Spleen (tissue), 11 donors: ENCODE data around the gene ZNF691. TPM values are rescaled to one million over a fixed set of nuclear protein-coding genes. Genes with fewer than 3 reads are reported as not detected.
"Not testable (repeated sequence)": the region's sequence is repeated elsewhere in the genome, so short reads cannot be mapped to it uniquely, and the experiment has no call there.

Experiments used
- DNase-seq: peaks from one replicate; pipeline ENCODE4 v3.0.0-alpha.2; 2020
- H3K27ac ChIP-seq, 8 donors: fragments of 200-600 bp; sonication (generic) in 7 of 8; 1 replicate in 4 of 8; 2 replicates in 4 of 8; pipeline versions ENCODE4 v1.5.0 to v1.8.0; 2016 to 2021; ENCODE audit warnings: inconsistent platforms in 4 of 8, mild to moderate bottlenecking in 4 of 8, moderate library complexity in 1 of 8
- H3K27me3 ChIP-seq, 7 donors: fragments of 200-600 bp; sonication (generic) in 6 of 7; replicated peaks in 1 of 7; 1 replicate in 4 of 7; 2 replicates in 3 of 7; pipeline versions ENCODE4 v1.5.0 to v1.8.0; 2016 to 2021; ENCODE audit warnings: inconsistent platforms in 3 of 7, mild to moderate bottlenecking in 1 of 7
- H3K36me3 ChIP-seq, 6 donors: fragments of 200-600 bp; sonication (generic) in 5 of 6; 1 replicate in 4 of 6; 2 replicates in 2 of 6; pipeline versions ENCODE4 v1.5.0 to v1.8.0; 2016 to 2021; ENCODE audit warnings: inconsistent platforms in 2 of 6
- H3K4me1 ChIP-seq, 6 donors: fragments of 200-600 bp; sonication (generic) in 5 of 6; 1 replicate in 3 of 6; 2 replicates in 3 of 6; pipeline versions ENCODE4 v1.5.0 to v1.8.0; 2016 to 2021; ENCODE audit warnings: inconsistent platforms in 3 of 6
- H3K4me3 ChIP-seq, 8 donors: fragments of 200-600 bp; sonication (generic) in 7 of 8; 1 replicate in 4 of 8; 2 replicates in 4 of 8; pipeline versions ENCODE4 v1.5.0 to v1.8.0; 2016 to 2021; ENCODE audit warnings: inconsistent platforms in 4 of 8, mild to moderate bottlenecking in 4 of 8, moderate library complexity in 2 of 8
- H3K9me3 ChIP-seq, 8 donors: fragments of 200-600 bp; sonication (generic) in 7 of 8; 1 replicate in 4 of 8; 2 replicates in 4 of 8; pipeline versions ENCODE4 v1.5.0 to v1.8.0; 2016 to 2021; ENCODE audit warnings: inconsistent platforms in 4 of 8
- CTCF ChIP-seq, 11 experiments: fragments of 200-600 bp in 7 of 11; fragments of 450-650 bp in 4 of 11; sonication (generic) in 4 of 11; IDR thresholded peaks in 8 of 11; conservative IDR thresholded peaks in 3 of 11; 1 replicate in 7 of 11; 2 replicates in 4 of 11; pipeline versions ENCODE4 v1.4.0 to v1.8.0; 2016 to 2021; ENCODE audit warnings: antibody characterized with exemption in 11 of 11, inconsistent platforms in 4 of 11, mild to moderate bottlenecking in 1 of 11
- POLR2A ChIP-seq, 3 donors: fragments of 450-650 bp; IDR thresholded peaks; one replicate each; pipeline ENCODE4 v1.5.1; 2017; ENCODE audit warnings: antibody characterized with exemption in 3 of 3, mild to moderate bottlenecking in 1 of 3
- POLR2AphosphoS5 ChIP-seq, 3 donors: sonication (generic); formaldehyde crosslinking; IDR thresholded peaks; one replicate each; pipeline ENCODE4 v1.5.1; 2017; ENCODE audit warnings: antibody characterized with exemption in 3 of 3
- WGBS, 5 donors: extraction: QIAGEN DNeasy Blood & Tissue Kit in 3 of 5; methylation state at CpG; one replicate each; pipeline versions ENCODE4 v1.1.5 to v1.1.7; 2013 to 2018; 5-methylcytosine and 5-hydroxymethylcytosine counted together
- intact Hi-C: fragments of 100-400 bp; cut with DNase I; formaldehyde crosslinking; loops from one replicate; pipeline ENCODE4 v1.15.0; 2023; ENCODE audit warnings: low total_unique reads
- polyA plus RNA-seq, 3 donors: library from polyadenylated mRNA; stranded (reverse); fragments of 200-250 nt; gene quantifications; one replicate each; pipeline ENCODE4 v1.2.1, GENCODE V29; 2013
- total RNA-seq, 7 donors: library from RNA; depleted of rRNA in 3 of 7; stranded (reverse); fragments of >200 nt in 3 of 7; fragmentation: NEBNext Ultra II Directional in 4 of 7; extraction: Animal tissue kit (Norgen Biotek cat#: 25700) in 4 of 7; gene quantifications; one replicate each; pipeline versions ENCODE4 v1.1.0 to v1.2.1, GENCODE V29; 2016 to 2021
- donor health status: healthy with polysubstance abuse.
- donor health status: DM: no; HTN: no; CAD: no; lungs with moderate emphysema.
- donor health status: DM: no; HTN: no; CAD: no.
- donor health status: Bipolar disorder and iron deficiency.
- donor health status: healthy.
- donor health status: DM: no; HTN: no; CAD: no.
- donor health status: DM: yes; HTN: yes; CAD: no.

Gene ZNF691
- total and polyA plus RNA-seq, 10 donors: 9.6 to 18.3 (median 12.1) TPM

- no peak overlapping the region for H3K27ac ChIP-seq
- H3K36me3 ChIP-seq: no peaks in the 10 kb centered on the region
- 75 to 96% (median 81%) methylated on average over 4 of the region's 4 CpGs for WGBS, 5 donors
- H3K27me3 ChIP-seq: peaks cover 0 to 5% (median 0%) of the 10 kb centered on the region in 7 donors
- no peak for DNase-seq
- peaks cover 0 to 1% (median 0%) of the 10 kb centered on the region in 8 donors for H3K9me3 ChIP-seq
- no peak overlapping the region for H3K4me3 ChIP-seq
- H3K4me1 ChIP-seq: no peaks in the 10 kb centered on the region
- TF ChIP-seq POLR2A (IDR thresholded peaks at IDR 0.05) (no peak), CTCF (IDR thresholded peaks at IDR 0.05 in 8 of 11, conservative IDR thresholded peaks at IDR 0.05 in 3 of 11) (no peak), POLR2AphosphoS5 (IDR thresholded peaks at IDR 0.05) (no peak)
- intact Hi-C loops: no loop called here
Measured at GRCh38 chr1:42889264-42889663, 42.9 kb downstream of the ZNF691 start.

DNA sequence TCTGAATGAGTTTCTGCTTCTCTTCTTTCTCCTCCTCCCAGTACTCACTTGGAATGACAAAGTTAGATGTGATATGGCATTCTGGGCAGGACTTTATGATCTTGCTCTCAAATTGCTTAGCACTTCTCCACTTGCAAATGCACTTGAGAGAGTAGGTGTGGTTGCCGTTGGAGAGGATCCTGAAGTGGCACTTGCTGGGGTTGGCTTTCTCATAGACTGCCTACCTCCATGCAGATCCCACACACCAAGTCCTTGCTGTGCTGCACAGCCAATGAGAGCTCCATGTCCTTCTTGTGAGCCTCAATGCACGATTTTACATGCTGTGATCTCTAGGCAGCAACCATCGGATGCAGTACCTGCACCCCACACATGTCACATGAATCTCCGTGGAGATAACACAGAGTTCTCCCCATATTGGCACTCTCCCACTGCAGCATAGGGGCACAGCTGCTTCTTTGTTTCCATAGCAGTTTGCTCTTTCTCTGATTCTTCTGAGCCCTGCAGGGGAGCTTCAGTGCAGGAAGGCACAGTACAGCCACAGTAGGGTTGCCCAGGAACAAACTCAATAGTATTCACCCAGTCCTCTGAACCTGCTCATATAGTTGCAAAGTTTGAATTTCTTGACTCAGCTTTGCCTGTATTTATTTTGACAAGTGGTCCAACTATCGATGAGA is 45.2 kb downstream of the ZNF691 start:
- H3K4me1 ChIP-seq: no peaks in the 10 kb centered on the region
- no peak overlapping the region for H3K27ac ChIP-seq
- H3K9me3 ChIP-seq: peaks cover 0 to 7% (median 0%) of the 10 kb centered on the region in 8 donors
- no peak for TF ChIP-seq POLR2AphosphoS5 (IDR thresholded peaks at IDR 0.05)
- no peak for TF ChIP-seq CTCF (IDR thresholded peaks at IDR 0.05 in 8 of 11, conservative IDR thresholded peaks at IDR 0.05 in 3 of 11)
- TF ChIP-seq POLR2A (IDR thresholded peaks at IDR 0.05): no peak
- H3K27me3 ChIP-seq: peaks cover 0 to 3% (median 0%) of the 10 kb centered on the region in 7 donors
- 54 to 73% (median 67%) methylated on average over 5 of the region's 5 CpGs for WGBS, 5 donors
- H3K4me3 ChIP-seq: no peak overlapping the region
- intact Hi-C loops: no loop called here
- no peak for DNase-seq
- no peaks in the 10 kb centered on the region for H3K36me3 ChIP-seq

DNA sequence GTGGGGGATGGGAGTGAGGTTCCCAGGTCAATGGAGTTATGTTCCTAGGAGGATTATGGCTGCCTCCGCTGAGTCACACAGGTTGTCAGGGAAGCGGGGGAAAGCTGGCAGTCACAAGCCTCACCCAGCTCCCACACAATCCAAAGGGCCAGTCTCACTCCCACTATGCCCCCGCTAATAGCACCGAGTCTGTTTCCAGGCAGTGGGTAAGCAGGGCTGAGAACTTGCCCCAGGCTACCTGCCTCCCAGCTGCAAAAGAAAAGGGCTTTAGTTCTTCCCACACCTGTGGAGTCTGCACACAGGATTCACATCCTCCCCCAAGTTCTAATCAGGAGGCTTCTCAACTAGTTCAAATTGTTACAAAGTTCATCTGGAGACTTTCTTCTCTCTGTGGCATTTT is 53.5 kb downstream of the ZNF691 start:
- Histone ChIP-seq H3K27me3 (peaks cover 0 to 15% (median 0%) of the 10 kb centered on the region in 7 donors), H3K9me3 (peaks cover 0 to 28% (median 11%) of the 10 kb centered on the region in 8 donors)
- WGBS, 5 donors: 92 to 100% (median 96%) methylated on average over 2 to 4 of the region's 4 CpGs
- H3K4me1 ChIP-seq, DNase-seq, intact Hi-C loops, H3K36me3 ChIP-seq, H3K4me3 ChIP-seq, H3K27ac ChIP-seq: not testable (repeated sequence)

Other genes with a start within 250 kb of the ZNF691 start
- 10 to 100 TPM; 34.2 to 60.1 (median 39.8) TPM for gene PPIH, start 188.2 kb upstream of the ZNF691 start, total RNA-seq
- 10 to 100 TPM; 59.6 to 72.3 (median 63.0) TPM for gene PPIH, start 188.2 kb upstream of the ZNF691 start, polyA plus RNA-seq
- gene YBX1, start 164.2 kb upstream of the ZNF691 start, total RNA-seq: 100 to 1,000 TPM; 361 to 451 (median 396) TPM
- gene YBX1, start 164.2 kb upstream of the ZNF691 start, polyA plus RNA-seq: 100 to 1,000 TPM; 479 to 684 (median 620) TPM
- under 1 TPM in 1 of 7 donors, not detected in 6; 0.28 TPM for gene CLDN19, start 106.4 kb upstream of the ZNF691 start, total RNA-seq
- gene CLDN19, start 106.4 kb upstream of the ZNF691 start, polyA plus RNA-seq: under 1 TPM in 1 of 3 donors, not detected in 2; 0.26 TPM
- gene P3H1, start 79.6 kb upstream of the ZNF691 start, total RNA-seq: 10 to 100 TPM; 38.4 to 55.8 (median 41.5) TPM
- 10 to 100 TPM; 35.1 to 51.6 (median 47.3) TPM for gene P3H1, start 79.6 kb upstream of the ZNF691 start, polyA plus RNA-seq
- 1 to 10 TPM; 3.1 to 9.8 (median 5.1) TPM for gene C1orf50, start 79.4 kb upstream of the ZNF691 start, total RNA-seq
- 1 to 10 TPM; 1.5 to 3.4 (median 3.4) TPM for gene C1orf50, start 79.4 kb upstream of the ZNF691 start, polyA plus RNA-seq
- gene TMEM269, start 61.6 kb upstream of the ZNF691 start, total RNA-seq: 1 to 10 TPM in 1 of 7 donors, under 1 TPM in 5, not detected in 1; 0.23 to 1.6 (median 0.27) TPM
- gene TMEM269, start 61.6 kb upstream of the ZNF691 start, polyA plus RNA-seq: under 1 TPM; 0.03 to 0.09 (median 0.06) TPM
- 10 to 100 TPM; 11.0 to 19.3 (median 15.4) TPM for gene ERMAP, start 29.5 kb upstream of the ZNF691 start, total RNA-seq
- gene ERMAP, start 29.5 kb upstream of the ZNF691 start, polyA plus RNA-seq: 1 to 10 TPM; 3.0 to 4.8 (median 4.4) TPM
- gene SVBP, start 29.2 kb upstream of the ZNF691 start, total RNA-seq: 10 to 100 TPM; 15.1 to 32.3 (median 20.1) TPM
- 10 to 100 TPM; 34.2 to 41.7 (median 39.9) TPM for gene SVBP, start 29.2 kb upstream of the ZNF691 start, polyA plus RNA-seq
- gene SLC2A1, start 112.3 kb downstream of the ZNF691 start, total RNA-seq: 100 to 1,000 TPM in 3 of 7 donors, 10 to 100 TPM in 4; 26.2 to 142 (median 83.1) TPM
- gene SLC2A1, start 112.3 kb downstream of the ZNF691 start, polyA plus RNA-seq: 10 to 100 TPM; 18.3 to 31.0 (median 19.5) TPM